ENCODE data around the gene SH3PXD2B. TPM values are rescaled to one million over a fixed set of nuclear protein-coding genes. Genes with fewer than 3 reads are reported as not detected.

Gene SH3PXD2B
- polyA plus RNA-seq, 1 donor = 33.0 TPM

Other genes with a start within 250 kb of the SH3PXD2B start
- gene UBTD2, start 170.8 kb downstream of the SH3PXD2B start, polyA plus RNA-seq (ENCODE audit: insufficient read length) = 77.0 TPM
- gene NEURL1B, start 186.7 kb upstream of the SH3PXD2B start, polyA plus RNA-seq (ENCODE audit: insufficient read length) = 14.8 TPM